H1 (cell line): ENCODE data around the gene SLC25A6. TPM values are rescaled to one million over a fixed set of nuclear protein-coding genes. Genes with fewer than 3 reads are reported as not detected.

ENCODE experiments used
- CTCF ChIA-PET: fragments of 300-600 bp; sonication (Branson Sonifier 250); formaldehyde crosslinking; loops from one replicate; lab custom pipeline; 2021; ENCODE audit not compliant: partially characterized antibody; lab: Charles Lee
- POLR2A ChIA-PET: fragments of 300-600 bp; sonication (Branson Sonifier 250); formaldehyde crosslinking; loops from one replicate; lab custom pipeline; 2021; ENCODE audit warnings: inconsistent platforms; ENCODE audit not compliant: partially characterized antibody; lab: Charles Lee
- DNase-seq, 2 experiments: peaks; one replicate each; pipeline versions ENCODE4 v3.0.0 to v3.0.0-alpha.2; 2010 to 2022; ENCODE audit warnings: low spot score in 2 of 2, low read depth in 1 of 2, mixed read lengths in 1 of 2
- FAIRE-seq: peaks from 2 replicates; lab custom pipeline; 2011; peaks lifted over from hg19 to GRCh38; lab: Jason Lieb, UNC
- H2AFZ ChIP-seq: 2 replicates; pipeline ENCODE4 v1.8.1; 2012; ENCODE audit warnings: low read length, inconsistent platforms
- H2AK5ac ChIP-seq: 2 replicates; pipeline ENCODE4 v1.6.1; 2013; ENCODE audit warnings: low read depth, low read length
- H2BK120ac ChIP-seq: replicated peaks from 2 replicates; pipeline ENCODE3; 2013; ENCODE audit warnings: low read depth, low read length, inconsistent platforms
- H2BK12ac ChIP-seq: 2 replicates; pipeline ENCODE4 v1.6.1; 2013; ENCODE audit warnings: low read depth, low read length
- H2BK15ac ChIP-seq: 2 replicates; pipeline ENCODE4 v1.6.1; 2013; ENCODE audit warnings: low read length
- H2BK20ac ChIP-seq: 2 replicates; pipeline ENCODE4 v1.6.1; 2013; ENCODE audit warnings: low read length
- H2BK5ac ChIP-seq: 2 replicates; pipeline ENCODE4 v1.6.1; 2013; ENCODE audit warnings: low read depth, low read length
- H3K14ac ChIP-seq: 2 replicates; pipeline ENCODE4 v1.6.1; 2013; ENCODE audit warnings: inconsistent platforms; ENCODE audit not compliant: insufficient read length
- H3K18ac ChIP-seq: 2 replicates; pipeline ENCODE4 v1.6.1; 2013; ENCODE audit warnings: low read length; ENCODE audit errors: extremely low read depth
- H3K23ac ChIP-seq: 2 replicates; pipeline ENCODE4 v1.6.1; 2013; ENCODE audit warnings: inconsistent platforms; ENCODE audit not compliant: insufficient read length
- H3K23me2 ChIP-seq: 2 replicates; pipeline ENCODE4 v1.6.1; 2013; ENCODE audit warnings: low read depth, low read length
- H3K27ac ChIP-seq: 2 replicates; pipeline ENCODE4 v1.6.1; 2011; ENCODE audit warnings: low read depth, low read length, inconsistent platforms
- H3K27me3 ChIP-seq, 4 experiments: replicated peaks in 1 of 4; 1 replicate in 1 of 4; 2 replicates in 3 of 4; pipeline versions ENCODE4 v1.6.1 to v1.8.1; 2011 to 2013; ENCODE audit warnings: low read length in 3 of 4, mild to moderate bottlenecking in 3 of 4, inconsistent platforms in 2 of 4, mixed read lengths in 2 of 4, moderate library complexity in 1 of 4; ENCODE audit not compliant: control insufficient read depth in 3 of 4, insufficient read depth in 3 of 4; ENCODE audit errors: extremely low read depth in 1 of 4
- H3K36me3 ChIP-seq, 4 experiments: 2 replicates each; pipeline versions ENCODE4 v1.6.1 to v1.8.1; 2011 to 2013; ENCODE audit warnings: mild to moderate bottlenecking in 4 of 4, low read length in 3 of 4, moderate library complexity in 2 of 4, control low read depth in 1 of 4, inconsistent platforms in 1 of 4; ENCODE audit not compliant: insufficient read depth in 4 of 4, control insufficient read depth in 2 of 4
- H3K4ac ChIP-seq: replicated peaks from 2 replicates; pipeline ENCODE3; 2013; ENCODE audit warnings: low read length, low read depth, mixed read lengths, inconsistent platforms; ENCODE audit not compliant: insufficient read length
- H3K4me1 ChIP-seq, 4 experiments: replicated peaks in 1 of 4; 1 replicate in 1 of 4; 2 replicates in 3 of 4; pipeline versions ENCODE4 v1.6.1 to v1.8.1; 2011 to 2013; ENCODE audit warnings: low read length in 3 of 4, inconsistent platforms in 2 of 4, mixed read lengths in 1 of 4; ENCODE audit not compliant: insufficient read depth in 4 of 4, control insufficient read depth in 3 of 4
- H3K4me2 ChIP-seq, 2 experiments: 2 replicates each; pipeline versions ENCODE4 v1.6.1 to v1.8.1; 2011 to 2013; ENCODE audit warnings: low read depth in 2 of 2, low read length in 2 of 2, control low read depth in 1 of 2, inconsistent platforms in 1 of 2, mild to moderate bottlenecking in 1 of 2; ENCODE audit not compliant: insufficient read depth in 1 of 2
- H3K4me3 ChIP-seq, 4 experiments: fragments of 200-600, 300-600 bp in 1 of 4; sonication (generic), shearing (Covaris generic), sonication (Bioruptor Twin) in 1 of 4; 2 replicates each; pipeline versions ENCODE4 v1.5.1 to v1.8.1; 2011 to 2016; ENCODE audit warnings: low read length in 4 of 4, low read depth in 3 of 4, control low read depth in 2 of 4, inconsistent platforms in 2 of 4, mild to moderate bottlenecking in 2 of 4, mixed read lengths in 1 of 4, moderate library complexity in 1 of 4; ENCODE audit not compliant: insufficient read depth in 2 of 4; ENCODE audit errors: extremely low read depth in 1 of 4
- H3K56ac ChIP-seq: replicated peaks from 2 replicates; pipeline ENCODE3; 2013; ENCODE audit warnings: low read depth, mild to moderate bottlenecking, mixed read lengths, low read length, inconsistent platforms; ENCODE audit not compliant: insufficient read length
- H3K79me1 ChIP-seq: 2 replicates; pipeline ENCODE4 v1.6.1; 2013; ENCODE audit warnings: low read depth, low read length, control low read depth
- H3K79me2 ChIP-seq, 2 experiments: 2 replicates each; pipeline versions ENCODE4 v1.6.1 to v1.8.1; 2012 to 2013; ENCODE audit warnings: low read length in 2 of 2, mild to moderate bottlenecking in 2 of 2, inconsistent platforms in 1 of 2; ENCODE audit not compliant: insufficient read depth in 2 of 2, control insufficient read depth in 1 of 2
- H3K9ac ChIP-seq, 4 experiments: replicated peaks in 1 of 4; 1 replicate in 1 of 4; 2 replicates in 3 of 4; pipeline versions ENCODE4 v1.6.1 to v1.8.1; 2011 to 2013; ENCODE audit warnings: low read depth in 3 of 4, low read length in 3 of 4, control low read depth in 2 of 4, mild to moderate bottlenecking in 2 of 4, moderate library complexity in 2 of 4, inconsistent platforms in 1 of 4; ENCODE audit errors: extremely low read depth in 1 of 4
- H3K9me3 ChIP-seq, 2 experiments: 2 replicates each; pipeline versions ENCODE4 v1.6.1 to v1.8.1; 2012 to 2013; ENCODE audit warnings: mild to moderate bottlenecking in 2 of 2, moderate library complexity in 2 of 2, control low read depth in 1 of 2, inconsistent platforms in 1 of 2, low read depth in 1 of 2, low read length in 1 of 2, mixed read lengths in 1 of 2; ENCODE audit not compliant: insufficient read depth in 2 of 2
- H4K20me1 ChIP-seq, 2 experiments: replicated peaks in 1 of 2; 2 replicates each; pipeline versions ENCODE3 to v1.8.1; 2011 to 2013; ENCODE audit warnings: inconsistent platforms in 2 of 2, low read length in 2 of 2, mild to moderate bottlenecking in 1 of 2; ENCODE audit not compliant: insufficient read depth in 2 of 2, control insufficient read depth in 1 of 2
- H4K5ac ChIP-seq: 2 replicates; pipeline ENCODE4 v1.6.1; 2013; ENCODE audit warnings: low read length, low read depth, mixed read lengths, inconsistent platforms; ENCODE audit not compliant: insufficient read length
- H4K8ac ChIP-seq: 2 replicates; pipeline ENCODE4 v1.8.0; 2013; ENCODE audit warnings: mild to moderate bottlenecking, moderate library complexity, low read length, inconsistent platforms; ENCODE audit not compliant: insufficient read depth; ENCODE audit errors: extremely low read depth
- H4K91ac ChIP-seq: replicated peaks from 2 replicates; pipeline ENCODE3; 2013; ENCODE audit warnings: low read length, mixed read lengths, inconsistent platforms; ENCODE audit not compliant: insufficient read length
- CBX5 ChIP-seq: fragments of 300-800, 300-1000 bp; sonication (generic); IDR thresholded peaks from 2 replicates; pipeline ENCODE4 v1.7.1; 2016; ENCODE audit warnings: antibody characterized with exemption, low read length, low read depth
- HDAC2 ChIP-seq, 2 experiments: fragments of 300-600 bp in 1 of 2; sonication (generic) in 1 of 2; IDR thresholded peaks; 2 replicates each; pipeline ENCODE4 v1.6.1; 2011 to 2012; ENCODE audit warnings: low read depth in 2 of 2, low read length in 2 of 2, mild to moderate bottlenecking in 2 of 2, moderate library complexity in 2 of 2, borderline replicate concordance in 1 of 2, inconsistent platforms in 1 of 2
- KDM1A ChIP-seq: fragments of 200-600, 300-600 bp; sonication (generic); IDR thresholded peaks from 2 replicates; pipeline ENCODE4 v1.7.1; 2016; ENCODE audit warnings: mild to moderate bottlenecking, low read length, borderline replicate concordance
- POLR2AphosphoS5 ChIP-seq: IDR thresholded peaks from 2 replicates; pipeline ENCODE4 v1.6.1; 2011; ENCODE audit warnings: low read depth, low read length
- TAF7 ChIP-seq: optimal IDR thresholded peaks from 2 replicates; pipeline ENCODE3; 2011; ENCODE audit warnings: low read depth, mild to moderate bottlenecking, inconsistent platforms, low read length, moderate library complexity, borderline replicate concordance
- WGBS, 2 experiments: shearing (Covaris generic) in 1 of 2; methylation state at CpG; one replicate each; pipeline versions ENCODE4 v1.1.6 to v1.1.7; 2013 to 2015; ENCODE audit warnings: low lambda C conversion rate in 2 of 2, mixed read lengths in 2 of 2, inconsistent platforms in 1 of 2, low coverage in 1 of 2, missing lambda C conversion rate in 1 of 2; ENCODE audit not compliant: insufficient replicate concordance in 2 of 2, insufficient coverage in 1 of 2, insufficient read length in 1 of 2; ENCODE audit errors: extremely low coverage in 1 of 2, missing lambda C conversion rate in 1 of 2; 5-methylcytosine and 5-hydroxymethylcytosine counted together
- polyA plus RNA-seq, 7 experiments: library from polyadenylated mRNA; depleted of rRNA in 3 of 7; stranded (reverse) in 5 of 7; unstranded in 2 of 7; fragments of >200 nt in 5 of 7; fragments of 200-250 nt in 2 of 7; gene quantifications; 1 replicate in 5 of 7; 2 replicates in 1 of 7; 4 replicates in 1 of 7; pipeline versions ENCODE4 v1.2.1 to v1.2.3, GENCODE V29; 2011 to 2013; ENCODE audit warnings: missing spikeins in 2 of 7, mixed read lengths in 2 of 7
- total RNA-seq: library from RNA; stranded (reverse); fragmentation: NEBNext Ultra II Directional; extraction: Animal tissue kit (Norgen Biotek cat#: 25700); gene quantifications from 2 replicates; pipeline ENCODE4 v1.2.1, GENCODE V29; 2021

Gene SLC25A6
- total and polyA plus RNA-seq, 2 of the 8 experiments (the other 6 are each of a cell fraction or from before 2014, with no cell fraction given): 487 to 1,220 TPM

DNA sequence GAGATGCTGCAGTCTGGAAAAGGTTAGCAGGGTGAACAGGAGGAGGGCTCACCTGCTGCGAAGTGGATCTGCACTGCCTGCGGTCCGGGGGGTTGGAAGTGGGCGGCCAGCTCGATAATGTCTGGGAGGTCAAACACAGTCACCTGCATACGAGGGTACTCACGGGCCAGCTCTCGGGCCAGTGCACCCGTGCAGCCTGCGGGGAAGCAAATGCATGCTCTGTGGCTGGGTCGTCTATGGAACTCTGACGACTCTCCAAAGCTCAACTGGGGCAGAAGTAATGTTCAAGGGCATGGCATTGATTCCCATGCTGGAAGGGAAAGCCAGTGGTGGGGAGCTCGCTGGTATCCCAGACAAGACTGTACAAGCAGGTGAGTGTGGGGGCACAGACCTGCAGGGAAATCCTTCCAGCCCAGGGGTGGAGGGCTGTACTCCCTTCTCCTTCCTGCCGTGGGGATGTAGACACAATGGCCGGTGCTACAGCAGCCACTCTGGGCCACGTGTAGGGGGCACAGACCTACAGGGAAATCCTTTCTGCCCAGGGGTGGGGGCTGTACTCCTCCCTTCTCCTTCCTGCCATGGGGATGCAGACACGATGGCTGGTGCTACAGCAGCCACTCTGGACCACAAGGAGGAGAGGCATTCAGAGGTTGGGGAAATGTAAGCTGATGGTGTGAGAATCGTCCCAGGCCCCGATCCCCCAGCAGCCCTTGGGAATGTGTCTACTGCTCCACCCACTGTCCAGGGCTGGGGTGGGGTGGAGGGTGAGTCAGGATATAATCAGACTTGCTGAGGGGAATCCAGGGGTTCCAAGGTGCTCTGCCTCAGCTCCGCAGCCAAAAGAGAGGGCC lies 26.2 kb upstream of the SLC25A6 start:
- Histone ChIP-seq H3K14ac (no peak overlapping the region), H2BK20ac (no peak overlapping the region), H3K23ac (no peak overlapping the region), H3K56ac (no peak overlapping the region), H3K4me2 (no peak overlapping the region), H4K20me1 (peaks cover 6 to 26% of the 10 kb centered on the region in 2 experiments), H2AFZ (no peak overlapping the region), H3K4me3 (no peak overlapping the region), H2AK5ac (no peak overlapping the region), H3K18ac (no peak overlapping the region), H2BK12ac (no peak overlapping the region), H2BK5ac (no peak overlapping the region), H3K4me1 (no peaks in the 10 kb centered on the region), H2BK15ac (no peak overlapping the region), H3K27ac (no peak overlapping the region), H3K23me2 (0 out of 2 replicates have a peak, but pooled peaks cover 4% of the 10 kb centered on the region), H3K4ac (no peak overlapping the region), H2BK120ac (no peak overlapping the region), H4K5ac (no peak overlapping the region), H3K79me2 (no peaks in the 10 kb centered on the region; a peak in 1 of 4 replicates), H4K8ac (no peak overlapping the region), H3K27me3 (no peaks in the 10 kb centered on the region), H3K9ac (no peak overlapping the region), H3K79me1 (peaks cover 2% of the 10 kb centered on the region), H3K9me3 (peaks cover 0 to 10% of the 10 kb centered on the region in 2 experiments; a peak in 1 of 4 replicates), H3K36me3 (peaks cover 38 to 73% (median 61%) of the 10 kb centered on the region in 4 experiments), H4K91ac (no peak overlapping the region)
- DNase-seq (no peak), FAIRE-seq (no peak)
- CTCF ChIA-PET: no interaction called here
- POLR2A ChIA-PET: no interaction called here
- 85% methylated on average over 20 of the region's 20 CpGs; no CpG with 5 or more reads in 1 of the 2 experiments for WGBS, 2 experiments
- TF ChIP-seq HDAC2 (IDR thresholded peaks at IDR 0.05; ENCODE audit: borderline replicate concordance in 1 of 2, low read depth in 2 of 2, low read length in 2 of 2) (peak in 1 of 2 experiments; percentile 67; a peak in 1 of 4 replicates), KDM1A (peak; percentile 95), TAF7 (peak; percentile 7), CBX5 (no peak), POLR2AphosphoS5 (peak; percentile 75; the same call in 1 of the 2 replicates)
